K562 (cell line): Measurements from ENCODE around the gene NPHP3. TPM values are rescaled to one million over a fixed set of nuclear protein-coding genes. Genes with fewer than 3 reads are reported as not detected.

Source experiments
- CBFB ChIP-seq: sonication (generic); formaldehyde crosslinking; IDR thresholded peaks from 2 replicates; pipeline ENCODE4 v1.4.0; 2020; ENCODE audit warnings: mild to moderate bottlenecking, missing genetic modification reagents
- E2F6 ChIP-seq, 2 experiments: IDR thresholded peaks; 2 replicates each; pipeline ENCODE4 v1.6.1; 2011; ENCODE audit warnings: borderline replicate concordance in 1 of 2, control low read depth in 1 of 2, low read depth in 1 of 2, low read length in 1 of 2, mild to moderate bottlenecking in 1 of 2, mixed read lengths in 1 of 2, moderate library complexity in 1 of 2; ENCODE audit not compliant: insufficient read depth in 1 of 2, insufficient read length in 1 of 2, poor library complexity in 1 of 2, severe bottlenecking in 1 of 2; ENCODE audit errors: extremely low read depth in 1 of 2
- ELF2 ChIP-seq: fragments of 250-450 bp; sonication (Bioruptor Pico); IDR thresholded peaks from 2 replicates; pipeline ENCODE4 v1.5.0; 2021; ENCODE audit warnings: mild to moderate bottlenecking
- GMEB1 ChIP-seq: fragments of 250-450 bp; sonication (Bioruptor Pico); IDR thresholded peaks from 2 replicates; pipeline ENCODE4 v1.4.0; 2020; ENCODE audit warnings: mild to moderate bottlenecking
- ILF3 ChIP-seq: fragments of 450-650 bp; IDR thresholded peaks from 2 replicates; pipeline ENCODE4 v1.6.1; 2018; ENCODE audit warnings: antibody characterized with exemption, mild to moderate bottlenecking, moderate library complexity, borderline replicate concordance
- PYGO2 ChIP-seq: fragments of 450-650 bp; IDR thresholded peaks from 2 replicates; pipeline ENCODE4 v1.6.1; 2016; ENCODE audit warnings: mild to moderate bottlenecking, missing genetic modification characterization, moderate library complexity, missing compliant biosample characterization
- REST ChIP-seq, 2 experiments: fragments of 450-650 bp; formaldehyde crosslinking in 1 of 2; IDR thresholded peaks; 2 replicates each; pipeline versions ENCODE4 v1.4.0 to v1.6.1; 2014 to 2020; ENCODE audit warnings: mild to moderate bottlenecking in 2 of 2, borderline replicate concordance in 1 of 2, low read depth in 1 of 2
- ZNF184 ChIP-seq: sonication (generic); formaldehyde crosslinking; IDR thresholded peaks from 2 replicates; pipeline ENCODE4 v1.5.0; 2020; ENCODE audit warnings: missing genetic modification reagents
- ZNF592 ChIP-seq: fragments of 450-650 bp; IDR thresholded peaks from 2 replicates; pipeline ENCODE4 v1.6.1; 2017; ENCODE audit warnings: antibody characterized with exemption, mild to moderate bottlenecking
- polyA plus RNA-seq, 8 experiments: library from polyadenylated mRNA; depleted of rRNA in 4 of 8; stranded (reverse) in 5 of 8; unstranded in 3 of 8; fragments of >200 nt; fragmentation: Nextera tagmentation in 2 of 8; fragmentation: Illumina TruSeq in 1 of 8; extraction: Ambion mirVana in 2 of 8; extraction: Trizol in 1 of 8; gene quantifications; 2 replicates each; pipeline versions ENCODE4 v1.2.1 to v1.2.3, GENCODE V29; 2011 to 2014; ENCODE audit warnings: inconsistent platforms in 1 of 8, missing spikeins in 1 of 8
- total RNA-seq, 7 experiments: library from RNA; depleted of rRNA in 6 of 7; stranded (reverse); fragments of >200 nt in 6 of 7; fragmentation: Illumina TruSeq in 2 of 7; extraction: Trizol in 2 of 7; gene quantifications; 2 replicates each; pipeline versions ENCODE4 v1.2.1 to v1.2.3, GENCODE V29; 2011 to 2021; ENCODE audit warnings: low replicate concordance in 1 of 7

Gene NPHP3
- total and polyA plus RNA-seq, 9 of the 15 experiments (the other 6 are each of a cell fraction or from before 2014, with no cell fraction given) = 0.62 to 13.2 (median 5.8) TPM

GRCh38 chr3:132641837-132642538 lies 80.2 kb downstream of the NPHP3 start (continued):
- TF ChIP-seq PYGO2 (tag) = no peak
- TF ChIP-seq REST (IDR thresholded peaks at IDR 0.05; ENCODE audit: borderline replicate concordance) = peak; percentile 33; the same call in 1 of the 2 replicates
- TF ChIP-seq REST (CRISPR knock-in tag; IDR thresholded peaks at IDR 0.05; ENCODE audit: low read depth) = no peak
- TF ChIP-seq ZNF184 (CRISPR knock-in tag) = no peak
- TF ChIP-seq ZNF592 = no peak
- TF ChIP-seq GMEB1 (CRISPR knock-in tag) = no peak
- no peak for TF ChIP-seq ILF3
- no peak for TF ChIP-seq ELF2
- TF ChIP-seq CBFB = no peak
- no peak for TF ChIP-seq E2F6 (IDR thresholded peaks at IDR 0.05; ENCODE audit: borderline replicate concordance in 1 of 2, extremely low read depth in 1 of 2, insufficient read depth in 1 of 2, insufficient read length in 1 of 2, low read depth in 1 of 2, low read length in 1 of 2, poor library complexity in 1 of 2, severe bottlenecking in 1 of 2)
